Measurements from ENCODE around the gene MACF1.
A peak's percentile ranks its signal among the peaks of the same experiment; 100 is the strongest.
"Not testable (repeated sequence)": the region's sequence is repeated elsewhere in the genome, so short reads cannot be mapped to it uniquely, and the experiment has no call there.

Gene MACF1

DNA sequence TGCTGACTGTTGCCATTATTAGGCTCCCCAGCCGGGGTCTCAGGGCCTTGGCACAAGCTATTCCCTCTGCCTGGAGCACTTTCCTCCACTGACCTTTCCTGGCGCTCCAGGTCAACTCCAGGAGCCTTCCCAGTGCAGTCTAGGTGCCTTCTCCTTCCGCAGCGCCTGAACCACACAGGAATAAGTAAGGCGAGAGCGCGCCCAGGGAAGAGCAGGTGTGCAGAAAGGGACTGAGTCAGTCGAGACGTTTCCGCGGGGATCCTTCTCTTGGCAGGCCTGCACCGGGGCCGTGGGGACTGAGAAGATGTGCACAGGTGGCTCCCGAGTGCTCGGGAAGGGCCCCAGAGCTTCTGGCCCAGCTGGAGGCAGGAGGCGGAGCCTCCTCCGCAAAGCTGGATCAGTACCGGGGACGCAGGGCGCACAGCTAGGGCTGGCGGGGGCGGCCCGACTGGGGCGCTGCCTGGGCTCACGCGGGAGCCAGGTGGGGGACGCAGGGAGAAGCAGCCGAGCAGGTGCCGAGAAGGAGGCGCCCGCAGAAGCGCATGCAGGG is 286.2 kb downstream of the MACF1 start:
- TF ChIP-seq, protein P1, sequence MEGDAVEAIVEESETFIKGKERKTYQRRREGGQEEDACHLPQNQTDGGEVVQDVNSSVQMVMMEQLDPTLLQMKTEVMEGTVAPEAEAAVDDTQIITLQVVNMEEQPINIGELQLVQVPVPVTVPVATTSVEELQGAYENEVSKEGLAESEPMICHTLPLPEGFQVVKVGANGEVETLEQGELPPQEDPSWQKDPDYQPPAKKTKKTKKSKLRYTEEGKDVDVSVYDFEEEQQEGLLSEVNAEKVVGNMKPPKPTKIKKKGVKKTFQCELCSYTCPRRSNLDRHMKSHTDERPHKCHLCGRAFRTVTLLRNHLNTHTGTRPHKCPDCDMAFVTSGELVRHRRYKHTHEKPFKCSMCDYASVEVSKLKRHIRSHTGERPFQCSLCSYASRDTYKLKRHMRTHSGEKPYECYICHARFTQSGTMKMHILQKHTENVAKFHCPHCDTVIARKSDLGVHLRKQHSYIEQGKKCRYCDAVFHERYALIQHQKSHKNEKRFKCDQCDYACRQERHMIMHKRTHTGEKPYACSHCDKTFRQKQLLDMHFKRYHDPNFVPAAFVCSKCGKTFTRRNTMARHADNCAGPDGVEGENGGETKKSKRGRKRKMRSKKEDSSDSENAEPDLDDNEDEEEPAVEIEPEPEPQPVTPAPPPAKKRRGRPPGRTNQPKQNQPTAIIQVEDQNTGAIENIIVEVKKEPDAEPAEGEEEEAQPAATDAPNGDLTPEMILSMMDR (conservative IDR thresholded peaks at IDR 0.05; ENCODE audit: low read depth, low read length): no peak
- Histone ChIP-seq H4K20me1 (ENCODE audit: insufficient read depth) (no peaks in the 10 kb centered on the region), H3K27me3 (ENCODE audit: insufficient read depth, low read depth) (no peaks in the 10 kb centered on the region), H3K4me2 (peak overlapping the region; percentile 54), H3K79me2 (ENCODE audit: insufficient read depth, low read depth) (no peaks in the 10 kb centered on the region), H3K9ac (peak overlapping the region; percentile 72; the same call in 1 of the 2 replicates), H3K27ac (peak overlapping the region; percentile 26; the same call in 1 of the 2 replicates), H3K4me1 (ENCODE audit: low read depth, poor library complexity, severe bottlenecking) (peaks cover 9% of the 10 kb centered on the region), H2AFZ (ENCODE audit: low read depth) (peak overlapping the region; percentile 83), H3K4me3 (IDR thresholded peaks at IDR 0.05; ENCODE audit: insufficient read depth, low read depth, low read length) (peak overlapping the region; percentile 73), H3K36me3 (ENCODE audit: insufficient read depth) (no peaks in the 10 kb centered on the region)

DNA sequence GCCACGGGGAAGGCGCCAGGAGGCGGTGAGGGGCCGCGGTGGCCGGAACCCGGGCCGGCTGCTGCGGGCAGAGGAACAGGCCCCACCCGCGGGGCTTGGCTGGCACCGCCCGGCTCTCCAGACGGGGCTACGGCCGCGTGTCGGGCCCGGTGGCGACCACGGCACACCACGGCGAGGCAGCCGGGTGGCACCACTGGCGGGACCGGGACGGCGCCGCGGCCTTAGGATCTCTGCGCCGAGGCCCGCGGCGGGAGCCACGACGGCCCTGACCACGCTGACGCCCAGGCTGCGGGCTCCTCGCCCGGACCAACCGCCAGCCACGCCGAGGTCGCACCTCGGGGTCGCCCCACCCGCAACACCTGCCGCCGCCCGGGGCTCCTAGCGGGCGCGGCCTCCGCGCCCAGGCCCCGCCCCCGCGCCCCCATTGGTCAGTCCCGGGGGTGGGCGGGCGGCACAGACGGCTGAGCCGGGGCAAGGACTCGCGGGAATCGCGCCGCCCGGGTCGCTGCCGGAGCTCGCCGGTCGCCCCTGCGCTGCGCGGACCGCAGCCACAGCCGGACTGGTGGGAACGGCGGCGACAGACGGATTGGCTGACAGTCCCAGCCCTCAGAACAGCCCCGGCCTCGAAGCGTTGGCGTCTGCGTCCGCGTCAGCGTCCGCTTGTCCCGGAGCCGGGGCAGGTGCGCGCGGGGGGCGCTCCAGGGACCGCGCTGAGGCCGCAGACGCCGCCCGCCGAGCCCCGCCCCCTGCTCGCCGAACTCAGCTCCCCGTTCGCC is 286.8 kb downstream of the MACF1 start, which contains the start of gene BMP8A:
Gene BMP8A (plus strand): TSS at position 491 of the 776 bp plus-strand sequence. CDS start 356 bp downstream, outside the sequence.
- Histone ChIP-seq H3K9ac (peak within 1 kb of the TSS; percentile 72; the same call in 1 of the 2 replicates), H3K27ac (peak within 1 kb of the TSS; percentile 26; the same call in 1 of the 2 replicates), H3K79me2 (ENCODE audit: insufficient read depth, low read depth) (no peaks in the 10 kb centered on the region), H4K20me1 (ENCODE audit: insufficient read depth) (no peaks in the 10 kb centered on the region), H3K4me3 (IDR thresholded peaks at IDR 0.05; ENCODE audit: insufficient read depth, low read depth, low read length) (peak within 1 kb of the TSS; percentile 73), H3K36me3 (ENCODE audit: insufficient read depth) (no peaks in the 10 kb centered on the region), H3K4me2 (peak within 1 kb of the TSS; percentile 54), H3K4me1 (ENCODE audit: low read depth, poor library complexity, severe bottlenecking) (peaks cover 9% of the 10 kb centered on the region), H3K27me3 (ENCODE audit: insufficient read depth, low read depth) (no peaks in the 10 kb centered on the region), H2AFZ (ENCODE audit: low read depth) (peak within 1 kb of the TSS; percentile 83)
- TF ChIP-seq, protein P1 (conservative IDR thresholded peaks at IDR 0.05; ENCODE audit: low read depth, low read length): no peak

DNA sequence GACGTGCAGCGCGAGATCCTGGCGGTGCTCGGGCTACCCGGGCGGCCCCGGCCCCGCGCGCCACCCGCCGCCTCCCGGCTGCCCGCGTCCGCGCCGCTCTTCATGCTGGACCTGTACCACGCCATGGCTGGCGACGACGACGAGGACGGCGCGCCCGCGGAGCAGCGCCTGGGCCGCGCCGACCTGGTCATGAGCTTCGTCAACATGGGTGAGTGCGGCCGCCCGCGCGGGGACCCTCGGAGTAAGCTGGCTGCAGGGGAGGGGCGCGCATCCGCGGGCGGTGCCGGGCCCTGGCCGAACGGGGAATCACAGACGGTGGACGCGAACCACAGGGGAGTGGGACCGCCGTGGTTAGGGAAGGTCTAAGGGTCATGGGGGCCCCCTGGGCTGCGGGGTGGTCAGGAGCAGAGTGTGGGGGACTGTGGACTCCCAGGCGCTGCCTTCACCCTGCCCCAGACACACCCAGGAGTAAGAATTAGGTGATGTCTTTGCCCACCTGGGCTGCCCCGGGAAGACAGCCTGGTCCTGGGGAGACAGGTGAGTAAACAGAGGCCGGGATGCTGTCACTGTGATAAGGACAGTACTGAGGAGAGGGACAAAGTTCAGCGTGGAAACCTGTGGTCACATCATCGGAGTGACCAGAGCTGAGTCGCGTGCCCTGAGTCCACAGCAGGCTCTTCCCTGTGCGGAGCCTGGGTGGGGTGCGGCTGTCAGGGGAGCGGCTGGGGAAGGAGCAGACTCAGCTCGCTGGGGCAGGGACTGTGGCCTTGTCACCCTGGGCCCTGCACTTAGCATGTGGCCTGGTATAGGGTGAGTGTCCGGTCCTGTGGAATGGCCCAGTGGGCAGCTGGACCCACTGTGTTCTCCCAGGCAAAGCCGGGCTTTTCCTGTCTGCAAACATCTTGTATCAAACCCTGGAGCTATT is 287.9 kb downstream of the MACF1 start:
- H4K20me1 ChIP-seq (ENCODE audit: insufficient read depth); H3K27me3 ChIP-seq (ENCODE audit: insufficient read depth, low read depth); H3K36me3 ChIP-seq (ENCODE audit: insufficient read depth); H3K27ac ChIP-seq; H3K4me2 ChIP-seq; H2AFZ ChIP-seq (ENCODE audit: low read depth); H3K4me3 ChIP-seq (IDR thresholded peaks at IDR 0.05; ENCODE audit: insufficient read depth, low read depth, low read length); H3K79me2 ChIP-seq (ENCODE audit: insufficient read depth, low read depth); H3K9ac ChIP-seq; H3K4me1 ChIP-seq (ENCODE audit: low read depth, poor library complexity, severe bottlenecking): not testable (repeated sequence)

DNA sequence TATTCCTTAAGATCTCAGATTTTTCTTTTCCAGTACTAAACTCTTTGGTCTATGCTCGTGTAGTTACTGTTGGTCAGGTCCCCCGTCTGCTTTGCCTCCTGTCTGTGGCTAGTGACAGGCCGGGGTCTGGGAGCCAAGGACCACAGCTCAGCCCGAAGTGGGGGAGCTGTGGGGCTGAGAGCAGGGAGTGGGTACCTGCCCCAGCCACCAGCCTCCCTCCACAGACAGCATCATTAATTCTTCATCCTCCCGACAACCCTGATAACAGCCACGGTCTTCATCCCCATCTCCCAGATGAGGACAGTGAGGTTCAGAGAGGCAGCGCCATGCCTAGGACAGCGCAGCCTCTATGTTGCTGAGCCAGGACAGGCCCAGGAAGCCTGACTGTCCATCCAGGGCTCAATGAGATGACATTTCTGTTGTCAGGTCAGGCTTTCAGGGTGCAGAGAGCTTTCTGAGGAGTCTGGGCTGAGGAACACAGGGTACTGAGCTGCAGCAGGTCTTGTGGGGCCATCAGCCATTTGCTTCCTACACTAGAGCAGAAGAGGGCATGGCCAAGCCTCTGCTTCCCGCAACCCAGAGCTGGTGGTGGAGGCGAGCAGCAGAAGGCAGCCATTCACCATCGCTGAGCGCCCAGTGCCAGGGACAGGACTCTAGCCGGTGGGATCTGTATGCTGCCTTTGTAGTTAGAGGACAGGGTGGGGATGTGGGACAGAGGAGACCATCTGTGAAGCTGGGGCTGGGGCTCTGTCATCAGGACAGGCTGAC is 288.7 kb downstream of the MACF1 start:
- H4K20me1 ChIP-seq (ENCODE audit: insufficient read depth); H3K36me3 ChIP-seq (ENCODE audit: insufficient read depth); H3K4me3 ChIP-seq (IDR thresholded peaks at IDR 0.05; ENCODE audit: insufficient read depth, low read depth, low read length); H3K27ac ChIP-seq; H3K9ac ChIP-seq; H2AFZ ChIP-seq (ENCODE audit: low read depth); H3K27me3 ChIP-seq (ENCODE audit: insufficient read depth, low read depth); H3K4me1 ChIP-seq (ENCODE audit: low read depth, poor library complexity, severe bottlenecking); H3K79me2 ChIP-seq (ENCODE audit: insufficient read depth, low read depth); H3K4me2 ChIP-seq: not testable (repeated sequence)

Data from KMS-11 (cell line).